ENCODE measurements around the gene TRIP4. TPM values are rescaled to one million over a fixed set of nuclear protein-coding genes. Genes with fewer than 3 reads are reported as not detected.

The TRIP4 gene
- total and polyA plus RNA-seq, 9 of the 15 experiments (the other 6 are each of a cell fraction or from before 2014, with no cell fraction given), result 7.6 to 23.3 (median 16.7) TPM

- TF ChIP-seq CTCF (IDR thresholded peaks at IDR 0.05 in 2 of 3, conservative IDR thresholded peaks at IDR 0.05 in 1 of 3; ENCODE audit: insufficient read depth in 2 of 3, low read depth in 1 of 3, low read length in 3 of 3), result peak; percentile 45 to 92 (median 92); a peak in 4 of 6 replicates
- 0 out of 2 replicates have a peak, but pooled peaks have one; percentile 34 for TF ChIP-seq PML (IDR thresholded peaks at IDR 0.05; ENCODE audit: low read length)
- TF ChIP-seq CCNT2 (IDR thresholded peaks at IDR 0.05; ENCODE audit: borderline replicate concordance, extremely low read depth, insufficient read length, low read depth, low read length), result peak; percentile 25
- TF ChIP-seq TCF7 (IDR thresholded peaks at IDR 0.05; ENCODE audit: borderline replicate concordance), result no peak
- no peak for TF ChIP-seq SMAD4 (CRISPR knock-in tag; conservative IDR thresholded peaks at IDR 0.05)
- TF ChIP-seq SIN3A (IDR thresholded peaks at IDR 0.05; ENCODE audit: borderline replicate concordance in 2 of 2, control insufficient read depth in 1 of 2, low read depth in 2 of 2, low read length in 2 of 2), result peak; percentile 95 to 99
- TF ChIP-seq C11orf30 (IDR thresholded peaks at IDR 0.05; ENCODE audit: low read depth), result peak; percentile 62; the same call in 1 of the 2 replicates
- TF ChIP-seq SPI1 (IDR thresholded peaks at IDR 0.05; ENCODE audit: borderline replicate concordance, low read depth, low read length), result peak; percentile 88
- TF ChIP-seq ZBTB11 (CRISPR knock-in tag; IDR thresholded peaks at IDR 0.05), result peak in 2 of 3 experiments; percentile 67 to 94; a peak in 3 of 6 replicates
- TF ChIP-seq PHF8 (IDR thresholded peaks at IDR 0.05; ENCODE audit: borderline replicate concordance, low read length), result peak; percentile 72; the same call in 1 of the 2 replicates
- TF ChIP-seq CXXC5 (CRISPR knock-in tag; IDR thresholded peaks at IDR 0.05), result peak; percentile 92
- peak; percentile 58 to 64 for TF ChIP-seq NRF1 (conservative IDR thresholded peaks at IDR 0.05 in 1 of 2, IDR thresholded peaks at IDR 0.05 in 1 of 2)
- no peak; the same call in 1 of the 2 replicates for TF ChIP-seq ZHX1 (conservative IDR thresholded peaks at IDR 0.05; ENCODE audit: low read length)
Measured at GRCh38 chr15:64355944-64356709, 31.5 kb upstream of the TRIP4 start, which contains the start of gene CSNK1G1 (continued).

All from K562 (cell line).